Fibroblast of mammary gland (primary cell): Measurements from ENCODE around the gene HOXB4.

ENCODE experiments used
- DNase-seq: peaks from one replicate; pipeline ENCODE4 v3.0.0-alpha.2; 2010; ENCODE audit warnings: low read depth
- H3K4me3 ChIP-seq: 2 replicates; pipeline ENCODE4 v1.5.1; 2011; ENCODE audit warnings: low read depth, mild to moderate bottlenecking, low read length, moderate library complexity; ENCODE audit not compliant: control insufficient read depth
- CTCF ChIP-seq: conservative IDR thresholded peaks from 2 replicates; pipeline ENCODE4 v1.5.1; 2011; ENCODE audit warnings: low read depth, low read length, inconsistent platforms; ENCODE audit not compliant: control insufficient read depth, insufficient read depth

Gene HOXB4

GRCh38 chr17:48556576-48557401 is 21.4 kb downstream of the HOXB4 start:
- TF ChIP-seq CTCF, result no peak
- peak; percentile 62 for DNase-seq
- H3K4me3 ChIP-seq, result peak overlapping the region; percentile 15

- no peak for DNase-seq
- TF ChIP-seq CTCF, result no peak
- H3K4me3 ChIP-seq, result no peak overlapping the region
Observed at GRCh38 chr17:48556229-48556575, 21.9 kb downstream of the HOXB4 start.

- H3K4me3 ChIP-seq, result peak overlapping the region; percentile 50
- DNase-seq, result peak; percentile 96
- TF ChIP-seq CTCF, result no peak
Observed at GRCh38 chr17:48555258-48556228, 22.6 kb downstream of the HOXB4 start.

GRCh38 chr17:48554412-48555257 is 23.5 kb downstream of the HOXB4 start:
- no peak for TF ChIP-seq CTCF
- DNase-seq, result no peak
- peak overlapping the region; percentile 50 for H3K4me3 ChIP-seq

- no peak for DNase-seq
- H3K4me3 ChIP-seq, result peak overlapping the region; percentile 0
- TF ChIP-seq CTCF, result no peak
Observed at GRCh38 chr17:48553826-48554225, 24.3 kb downstream of the HOXB4 start.

GRCh38 chr17:48553190-48553547 is 25.0 kb downstream of the HOXB4 start:
- no peak overlapping the region for H3K4me3 ChIP-seq
- TF ChIP-seq CTCF, result no peak
- no peak for DNase-seq
